Smooth muscle cell of the brain vasculature (primary cell): Measurements from ENCODE around the gene NEUROG3.
"Not testable (repeated sequence)": the region's sequence is repeated elsewhere in the genome, so short reads cannot be mapped to it uniquely, and the experiment has no call there.

Experiments
- DNase-seq: peaks from one replicate; pipeline ENCODE4 v3.0.0-alpha.2; 2012; ENCODE audit warnings: low read depth, low spot score

Gene NEUROG3

GRCh38 chr10:69571618-69572158, 1.5 kb downstream of the NEUROG3 start:
- no peak for DNase-seq

- no peak for DNase-seq
These were observed 3.0 kb downstream of the NEUROG3 start for GRCh38 chr10:69570050-69570816.

- no peak for DNase-seq
These were observed 3.8 kb downstream of the NEUROG3 start for GRCh38 chr10:69569396-69569934.

GRCh38 chr10:69568472-69569395, 4.5 kb downstream of the NEUROG3 start:
- no peak for DNase-seq

GRCh38 chr10:69567920-69568319, 5.3 kb downstream of the NEUROG3 start:
- peak; percentile 29 for DNase-seq

- no peak for DNase-seq
These were observed 10.4 kb downstream of the NEUROG3 start for GRCh38 chr10:69562731-69563254.

GRCh38 chr10:69559525-69559924, 13.7 kb downstream of the NEUROG3 start:
- no peak for DNase-seq

- DNase-seq, result no peak
These were observed 14.7 kb downstream of the NEUROG3 start for GRCh38 chr10:69558559-69558958.

GRCh38 chr10:69554611-69555010, 18.6 kb downstream of the NEUROG3 start:
- DNase-seq, result no peak

GRCh38 chr10:69553328-69553727, 19.9 kb downstream of the NEUROG3 start:
- no peak for DNase-seq

- DNase-seq, result no peak
These were observed 21.0 kb downstream of the NEUROG3 start for GRCh38 chr10:69552268-69552667.

- no peak for DNase-seq
These were observed 23.3 kb downstream of the NEUROG3 start for GRCh38 chr10:69549959-69550358.

GRCh38 chr10:69541463-69541862, 31.8 kb downstream of the NEUROG3 start:
- no peak for DNase-seq

GRCh38 chr10:69538461-69538860, 34.8 kb downstream of the NEUROG3 start:
- no peak for DNase-seq

GRCh38 chr10:69537449-69537848, 35.8 kb downstream of the NEUROG3 start:
- DNase-seq, result no peak

- not testable (repeated sequence) for DNase-seq
These were observed 36.7 kb downstream of the NEUROG3 start for GRCh38 chr10:69536521-69536920.

GRCh38 chr10:69533658-69534057, 39.6 kb downstream of the NEUROG3 start:
- DNase-seq, result no peak

- no peak for DNase-seq
These were observed 45.3 kb downstream of the NEUROG3 start for GRCh38 chr10:69527961-69528360.
